GM18505 (cell line): ENCODE measurements around the gene DPEP1.
"Not testable (repeated sequence)": the region's sequence is repeated elsewhere in the genome, so short reads cannot be mapped to it uniquely, and the experiment has no call there.

Source experiments
- ATAC-seq: cut with Tn5 transposase; IDR thresholded peaks from one replicate; pipeline ENCODE4 v1.9.1; 2021; ENCODE audit not compliant: unreplicated experiment
- POLR2A ChIP-seq: IDR thresholded peaks from 4 replicates; pipeline ENCODE4 v1.6.1; 2011; ENCODE audit warnings: borderline replicate concordance; ENCODE audit not compliant: insufficient read depth, insufficient read length; ENCODE audit errors: extremely low read depth

The DPEP1 gene

GRCh38 chr16:89613231-89613953, at the start of gene DPEP1:
Gene DPEP1, plus strand, starts transcription at chr16:89613642. Its CDS starts 16,769 bp downstream, at chr16:89630411.
- TF ChIP-seq POLR2A: no peak
- no peak for ATAC-seq

GRCh38 chr16:89564476-89565255, 48.8 kb upstream of the DPEP1 start:
- ATAC-seq: no peak
- TF ChIP-seq POLR2A: no peak

GRCh38 chr16:89565256-89565505, 48.3 kb upstream of the DPEP1 start:
- ATAC-seq: no peak
- no peak for TF ChIP-seq POLR2A

- no peak for ATAC-seq
Measured at GRCh38 chr16:89565506-89566372, 47.7 kb upstream of the DPEP1 start.

GRCh38 chr16:89567656-89568594, 45.5 kb upstream of the DPEP1 start:
- no peak for ATAC-seq
- no peak for TF ChIP-seq POLR2A

More at GRCh38 chr16:89565506-89566372, 47.7 kb upstream of the DPEP1 start:
- TF ChIP-seq POLR2A: no peak

- no peak for TF ChIP-seq POLR2A
- ATAC-seq: no peak
Measured at GRCh38 chr16:89569506-89570341, 43.7 kb upstream of the DPEP1 start.

GRCh38 chr16:89570342-89570923, 43.0 kb upstream of the DPEP1 start:
- no peak for ATAC-seq

GRCh38 chr16:89570983-89571598, 42.4 kb upstream of the DPEP1 start:
- not testable (repeated sequence) for ATAC-seq

More at GRCh38 chr16:89570342-89570923, 43.0 kb upstream of the DPEP1 start:
- no peak for TF ChIP-seq POLR2A

- ATAC-seq: no peak
- no peak for TF ChIP-seq POLR2A
Measured at GRCh38 chr16:89571636-89572035, 41.8 kb upstream of the DPEP1 start.

- TF ChIP-seq POLR2A: no peak
- no peak for ATAC-seq
Measured at GRCh38 chr16:89572073-89572484, 41.4 kb upstream of the DPEP1 start.

GRCh38 chr16:89572485-89573205, 40.8 kb upstream of the DPEP1 start:
- no peak for ATAC-seq
- no peak for TF ChIP-seq POLR2A
